GM10266 (cell line): Measurements from ENCODE around the gene C20orf144.

Experiments used
- DNase-seq: peaks from one replicate; pipeline ENCODE4 v3.0.0; 2012; ENCODE audit errors: extremely low spot score
- TF ChIP-seq, protein P1 (sequence below): IDR thresholded peaks from 2 replicates; pipeline ENCODE4 v1.5.1; 2012; ENCODE audit warnings: mild to moderate bottlenecking, low read depth; ENCODE audit not compliant: control insufficient read depth, insufficient read depth; ENCODE audit errors: missing control alignments

The C20orf144 gene

DNA sequence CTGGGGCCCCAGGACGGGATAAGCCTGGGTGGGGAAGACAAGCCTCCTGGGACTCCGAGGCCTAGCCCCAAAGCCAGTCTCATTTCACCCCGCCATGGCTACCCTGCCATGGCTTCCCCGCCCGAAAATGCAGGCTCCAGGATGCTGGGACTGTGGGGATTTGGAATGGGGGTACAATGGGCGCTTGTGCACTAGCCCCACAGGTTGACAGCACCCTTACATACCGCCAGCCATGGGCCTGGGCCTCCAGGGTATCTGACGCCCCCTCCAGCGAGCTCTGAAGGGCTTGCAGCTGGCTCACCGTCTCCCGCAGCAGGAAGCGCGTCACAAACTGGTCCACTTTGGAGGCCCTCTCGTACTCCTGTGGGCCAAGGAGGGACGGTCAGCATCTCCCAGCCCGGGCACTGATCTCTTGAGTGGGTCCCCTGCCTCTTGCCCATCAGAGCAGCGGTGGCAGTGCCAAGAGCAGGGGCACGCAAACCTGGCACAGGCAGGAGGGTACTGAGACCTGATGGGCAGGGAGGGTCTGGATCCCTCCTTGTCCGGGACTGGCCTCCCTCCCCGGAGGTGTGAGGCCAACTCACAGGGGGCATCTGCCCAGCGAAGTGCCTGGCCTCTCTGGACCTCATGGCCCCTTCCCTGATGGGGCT is 2.0 kb upstream of the C20orf144 start:
- TF ChIP-seq, protein P1, sequence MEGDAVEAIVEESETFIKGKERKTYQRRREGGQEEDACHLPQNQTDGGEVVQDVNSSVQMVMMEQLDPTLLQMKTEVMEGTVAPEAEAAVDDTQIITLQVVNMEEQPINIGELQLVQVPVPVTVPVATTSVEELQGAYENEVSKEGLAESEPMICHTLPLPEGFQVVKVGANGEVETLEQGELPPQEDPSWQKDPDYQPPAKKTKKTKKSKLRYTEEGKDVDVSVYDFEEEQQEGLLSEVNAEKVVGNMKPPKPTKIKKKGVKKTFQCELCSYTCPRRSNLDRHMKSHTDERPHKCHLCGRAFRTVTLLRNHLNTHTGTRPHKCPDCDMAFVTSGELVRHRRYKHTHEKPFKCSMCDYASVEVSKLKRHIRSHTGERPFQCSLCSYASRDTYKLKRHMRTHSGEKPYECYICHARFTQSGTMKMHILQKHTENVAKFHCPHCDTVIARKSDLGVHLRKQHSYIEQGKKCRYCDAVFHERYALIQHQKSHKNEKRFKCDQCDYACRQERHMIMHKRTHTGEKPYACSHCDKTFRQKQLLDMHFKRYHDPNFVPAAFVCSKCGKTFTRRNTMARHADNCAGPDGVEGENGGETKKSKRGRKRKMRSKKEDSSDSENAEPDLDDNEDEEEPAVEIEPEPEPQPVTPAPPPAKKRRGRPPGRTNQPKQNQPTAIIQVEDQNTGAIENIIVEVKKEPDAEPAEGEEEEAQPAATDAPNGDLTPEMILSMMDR, result no peak
- DNase-seq, result no peak

DNA sequence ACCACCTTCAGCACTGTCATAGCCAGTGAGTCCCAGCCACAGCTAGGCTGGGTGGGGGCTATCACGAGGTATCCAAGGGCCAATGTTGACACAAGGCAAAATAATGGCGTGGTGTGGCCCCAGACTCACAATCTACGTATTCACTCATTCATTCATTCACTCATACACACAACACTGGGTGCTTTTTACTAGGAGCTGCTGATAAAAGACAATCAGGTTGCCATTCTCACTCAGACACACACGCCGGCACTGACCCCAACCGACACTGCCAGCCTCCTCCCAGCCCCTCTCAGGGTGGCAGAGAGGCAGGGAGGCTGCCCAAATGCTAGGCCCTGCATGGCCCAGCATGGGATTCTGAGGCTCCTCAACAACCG is 1.5 kb upstream of the C20orf144 start:
- DNase-seq, result no peak
- TF ChIP-seq, protein P1, result no peak

DNA sequence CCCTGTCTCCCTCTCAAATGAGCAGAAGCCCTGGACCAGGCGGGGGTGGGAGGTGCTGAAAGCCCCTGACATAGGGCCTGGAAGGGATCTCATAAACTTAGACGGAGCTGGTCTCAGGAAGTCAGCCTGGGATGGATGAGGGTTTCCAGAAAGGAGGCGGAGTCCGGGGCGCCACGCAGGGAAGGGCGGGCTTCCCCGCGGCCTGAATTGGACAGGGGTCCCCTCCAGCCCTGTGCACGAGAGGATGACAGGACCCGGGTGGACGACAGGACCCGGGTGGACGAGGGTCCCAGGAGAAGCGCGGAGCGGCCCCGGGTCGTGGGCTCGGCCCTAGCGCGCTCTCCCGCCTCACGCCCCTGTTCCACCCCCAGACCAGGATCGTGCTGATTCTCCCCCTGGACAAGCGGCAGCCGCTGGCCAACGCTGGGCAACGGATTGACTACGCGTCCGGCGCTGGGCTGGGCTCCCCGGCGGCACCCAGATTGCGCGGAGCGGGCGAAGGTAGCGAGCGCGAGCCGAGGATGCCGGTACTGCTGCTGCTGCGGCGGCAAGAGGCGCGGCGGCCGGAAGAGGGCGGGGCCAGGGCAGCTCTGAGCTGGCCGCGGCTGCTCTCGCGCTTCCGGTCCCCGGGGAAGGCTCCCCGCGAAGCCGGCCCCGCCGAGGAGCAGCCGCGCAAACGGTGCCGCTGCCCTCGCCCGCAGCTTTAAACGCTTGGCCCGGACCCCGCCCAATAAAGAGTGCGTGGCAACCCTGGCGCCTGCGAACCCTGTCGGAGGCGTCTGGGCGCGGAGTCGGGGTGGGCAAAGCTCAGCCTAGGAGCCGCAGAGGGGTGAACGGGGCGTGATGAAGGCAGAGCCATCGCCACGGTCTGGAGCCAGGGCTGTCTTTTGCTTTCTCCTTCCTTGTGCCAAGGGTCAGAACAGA is 1.3 kb downstream of the C20orf144 start:
- TF ChIP-seq, protein P1, result no peak
- DNase-seq, result peak; percentile 92

DNA sequence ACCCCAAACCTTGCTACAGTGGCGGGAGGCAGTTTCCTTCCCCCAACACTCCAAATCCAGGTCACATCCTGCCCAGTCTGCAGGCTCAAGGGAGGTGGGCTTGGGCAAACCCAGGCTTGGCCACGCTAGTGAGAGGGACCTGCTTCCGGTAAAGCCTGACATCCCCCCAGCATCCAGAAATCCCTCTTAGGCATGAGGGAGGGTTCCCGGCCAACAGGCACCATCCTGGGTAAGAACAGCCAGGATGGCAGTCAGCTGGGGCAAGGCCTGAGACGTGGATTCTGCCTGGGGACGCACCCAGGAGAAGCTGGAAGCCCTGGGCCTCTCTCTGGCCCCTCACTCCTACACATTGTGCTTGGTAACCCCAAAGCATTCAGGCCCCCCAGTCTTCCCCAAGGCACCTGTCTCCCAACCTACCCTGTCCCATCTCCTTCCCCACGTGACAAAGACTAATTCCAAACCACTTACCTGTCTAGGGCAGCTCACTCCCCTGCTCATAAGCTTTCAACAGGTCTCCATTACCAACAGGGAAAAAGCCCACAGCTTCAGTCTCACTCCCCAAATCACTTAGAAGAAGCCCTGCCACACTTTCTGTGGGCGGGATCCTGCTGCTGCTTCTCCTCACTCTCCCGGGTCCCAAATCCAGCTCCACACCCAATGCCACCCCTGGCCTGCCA is 2.1 kb downstream of the C20orf144 start:
- TF ChIP-seq, protein P1, result no peak
- no peak for DNase-seq

DNA sequence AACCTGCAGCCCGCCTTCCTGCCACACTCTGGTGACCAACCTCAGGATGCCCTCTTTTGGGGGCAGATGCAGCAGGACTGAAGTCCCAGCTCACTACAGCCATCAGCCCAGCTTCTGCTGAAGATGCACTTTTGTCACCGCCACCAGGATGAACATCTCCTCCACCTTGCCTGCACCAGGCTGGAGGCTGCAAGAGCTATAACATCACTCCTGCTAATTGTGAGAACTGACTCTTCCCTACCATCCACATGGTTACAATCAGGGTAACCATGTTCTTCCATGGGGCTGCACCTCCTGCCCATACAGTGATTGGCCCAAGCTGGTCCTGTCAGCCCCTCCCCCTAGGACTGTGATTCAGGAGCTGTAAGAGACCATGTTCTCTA is 2.6 kb downstream of the C20orf144 start:
- no peak for DNase-seq
- TF ChIP-seq, protein P1, result no peak

DNA sequence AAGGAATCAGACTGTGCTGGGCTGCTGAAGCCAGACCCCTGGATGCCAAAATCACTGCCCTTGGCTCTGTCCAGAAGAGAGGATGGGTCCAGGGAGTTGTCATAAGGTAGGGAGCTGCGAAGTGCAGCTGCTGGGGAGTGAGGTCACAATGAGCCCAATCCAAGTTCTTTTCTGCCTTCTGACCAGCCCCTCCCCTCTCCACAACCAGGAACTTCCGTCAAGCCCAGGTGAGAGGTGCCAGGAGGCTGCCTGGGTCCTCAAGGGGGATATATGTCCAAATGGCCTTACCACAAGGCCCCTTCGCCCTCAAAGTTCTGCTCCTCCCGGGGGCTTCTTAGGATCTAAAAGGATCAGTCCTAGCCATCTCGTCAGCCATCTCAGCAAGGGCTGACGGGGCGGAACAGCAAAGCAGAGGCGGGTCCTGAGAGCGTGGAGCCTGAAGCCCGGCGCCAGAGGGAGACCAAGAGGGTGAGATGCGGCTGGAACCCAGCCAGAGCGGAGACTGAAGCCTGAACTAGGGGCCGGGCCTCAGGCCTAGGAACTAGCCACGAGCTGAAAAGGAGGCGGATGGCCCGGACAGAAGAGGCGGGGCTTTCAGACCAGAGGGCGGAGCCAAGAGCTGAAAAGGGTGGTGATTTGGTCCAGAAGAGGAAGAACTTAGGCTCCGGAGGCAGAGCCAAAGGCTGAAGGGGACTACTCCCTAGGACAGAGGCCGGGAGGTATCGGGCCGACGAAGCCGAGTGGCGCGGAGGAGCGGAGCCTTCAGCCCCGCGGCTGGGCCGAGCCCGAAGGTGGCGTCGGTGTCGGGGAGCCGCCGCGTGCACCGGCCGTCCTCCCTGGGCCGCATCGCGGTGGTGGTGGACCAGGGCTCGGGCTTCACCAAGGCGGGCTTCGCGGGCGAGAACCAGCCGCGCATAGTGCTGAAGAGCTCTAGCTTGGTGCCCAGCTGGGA is 4.4 kb downstream of the C20orf144 start, which contains the start of gene ACTL10:
TSS of gene ACTL10 (plus strand) at position 651 of the 952 bp plus-strand sequence. CDS start 555 bp downstream, outside the sequence.
- DNase-seq, result peak; percentile 98
- TF ChIP-seq, protein P1, result peak; percentile 16
